SK-N-DZ (cell line): Measurements from ENCODE around the gene TEX11.

Source experiments
- DNase-seq: peaks from one replicate; pipeline ENCODE4 v3.0.0-alpha.2; 2015; ENCODE audit warnings: low spot score
- small RNA-seq, 2 experiments: library from RNA; depleted of rRNA; stranded (forward); fragments of <200 nt; gene quantifications; one replicate each; pipeline ENCODE3, GENCODE V24; 2014

TEX11 gene

GRCh38 chrX:70498129-70498528, 410.4 kb downstream of the TEX11 start:
- DNase-seq, result no peak

GRCh38 chrX:70497026-70497425, 411.5 kb downstream of the TEX11 start:
- no peak for DNase-seq

GRCh38 chrX:70496491-70496890, 412.0 kb downstream of the TEX11 start:
- DNase-seq, result no peak

- no peak for DNase-seq
Measured at GRCh38 chrX:70494441-70494840, 414.1 kb downstream of the TEX11 start.

GRCh38 chrX:70488856-70489255, 419.7 kb downstream of the TEX11 start:
- no peak for DNase-seq

- DNase-seq, result no peak
Measured at GRCh38 chrX:70485466-70485865, 423.0 kb downstream of the TEX11 start.

GRCh38 chrX:70482300-70482699, 426.2 kb downstream of the TEX11 start:
- DNase-seq, result no peak

GRCh38 chrX:70481471-70482270, 426.8 kb downstream of the TEX11 start:
- DNase-seq, result no peak

GRCh38 chrX:70480660-70481018, 427.9 kb downstream of the TEX11 start:
- DNase-seq, result no peak

- no peak for DNase-seq
Measured at GRCh38 chrX:70479922-70480659, 428.4 kb downstream of the TEX11 start.

- DNase-seq, result no peak
Measured at GRCh38 chrX:70479247-70479921, 429.1 kb downstream of the TEX11 start.

Small RNA genes lying within 50 kb of the gene (small RNA-seq; reads per million reads assigned to genes)
- 0 reads per million in 2 experiments for gene SNORD3E
